ENCODE measurements around the gene SV2C.

SV2C gene

GRCh38 chr5:76099756-76100155 is 16.6 kb downstream of the SV2C start:
- no peak for DNase-seq (ENCODE audit: low read depth)

- no peak for DNase-seq (ENCODE audit: low read depth)
Measured at GRCh38 chr5:76104027-76104426, 20.8 kb downstream of the SV2C start.

- no peak for DNase-seq (ENCODE audit: low read depth)
Measured at GRCh38 chr5:76106149-76106548, 23.0 kb downstream of the SV2C start.

- no peak for DNase-seq (ENCODE audit: low read depth)
Measured at GRCh38 chr5:76111477-76112174, 28.4 kb downstream of the SV2C start.

GRCh38 chr5:76113103-76113502 is 29.9 kb downstream of the SV2C start:
- DNase-seq (ENCODE audit: low read depth) = no peak

- no peak for DNase-seq (ENCODE audit: low read depth)
Measured at GRCh38 chr5:76114179-76114851, 31.1 kb downstream of the SV2C start.

- no peak for DNase-seq (ENCODE audit: low read depth)
Measured at GRCh38 chr5:76125346-76125745, 42.2 kb downstream of the SV2C start.

- DNase-seq (ENCODE audit: low read depth) = no peak
Measured at GRCh38 chr5:76125888-76126287, 42.7 kb downstream of the SV2C start.

- DNase-seq (ENCODE audit: low read depth) = no peak
Measured at GRCh38 chr5:76134003-76134402, 50.8 kb downstream of the SV2C start.

GRCh38 chr5:76134646-76135045 is 51.5 kb downstream of the SV2C start:
- DNase-seq (ENCODE audit: low read depth) = no peak

- DNase-seq (ENCODE audit: low read depth) = no peak
Measured at GRCh38 chr5:76137887-76138542, 54.8 kb downstream of the SV2C start.

- DNase-seq (ENCODE audit: low read depth) = no peak
Measured at GRCh38 chr5:76143884-76144283, 60.7 kb downstream of the SV2C start.

GRCh38 chr5:76144513-76145274 is 61.5 kb downstream of the SV2C start:
- no peak for DNase-seq (ENCODE audit: low read depth)

- no peak for DNase-seq (ENCODE audit: low read depth)
Measured at GRCh38 chr5:76145945-76146344, 62.8 kb downstream of the SV2C start.

GRCh38 chr5:76149636-76150035 is 66.5 kb downstream of the SV2C start:
- DNase-seq (ENCODE audit: low read depth) = no peak

- no peak for DNase-seq (ENCODE audit: low read depth)
Measured at GRCh38 chr5:76152161-76152560, 69.0 kb downstream of the SV2C start.

GRCh38 chr5:76152700-76153099 is 69.5 kb downstream of the SV2C start:
- no peak for DNase-seq (ENCODE audit: low read depth)

GRCh38 chr5:76153271-76153670 is 70.1 kb downstream of the SV2C start:
- no peak for DNase-seq (ENCODE audit: low read depth)

GRCh38 chr5:76154009-76154690 is 71.0 kb downstream of the SV2C start:
- DNase-seq (ENCODE audit: low read depth) = no peak

- no peak for DNase-seq (ENCODE audit: low read depth)
Measured at GRCh38 chr5:76155536-76155935, 72.4 kb downstream of the SV2C start.

GRCh38 chr5:76162335-76162734 is 79.2 kb downstream of the SV2C start:
- DNase-seq (ENCODE audit: low read depth) = no peak

GRCh38 chr5:76163111-76163628 is 80.0 kb downstream of the SV2C start:
- no peak for DNase-seq (ENCODE audit: low read depth)

Measured in GM04504 (cell line).